Aorta (tissue), 5 donors: ENCODE data around the gene NOM1. TPM values are rescaled to one million over a fixed set of nuclear protein-coding genes. Genes with fewer than 3 reads are reported as not detected.

ENCODE experiments used
- ATAC-seq: fragments of 200-7000 bp; cut with Tn5 transposase; one replicate; pipeline ENCODE4 v1.9.1; 2022; ENCODE audit warnings: moderate library complexity; ENCODE audit not compliant: low FRiP score
- DNase-seq, 2 donors: peaks; one replicate each; pipeline ENCODE4 v3.0.0-alpha.2; 2020
- H3K27ac ChIP-seq, 2 donors: one replicate each; pipeline ENCODE4 v1.5.1; 2013; ENCODE audit warnings: low read length in 2 of 2, mild to moderate bottlenecking in 2 of 2, moderate library complexity in 2 of 2, control low read depth in 1 of 2, inconsistent platforms in 1 of 2, low read depth in 1 of 2
- H3K27me3 ChIP-seq, 2 donors: one replicate each; pipeline ENCODE4 v1.6.1; 2013; ENCODE audit warnings: control low read depth in 1 of 2, low read length in 1 of 2, mild to moderate bottlenecking in 1 of 2, moderate library complexity in 1 of 2; ENCODE audit not compliant: insufficient read depth in 2 of 2, control insufficient read depth in 1 of 2
- H3K36me3 ChIP-seq, 2 donors: one replicate each; pipeline ENCODE4 v1.6.1; 2013; ENCODE audit warnings: control low read depth in 1 of 2, low read length in 1 of 2, mild to moderate bottlenecking in 1 of 2; ENCODE audit not compliant: insufficient read depth in 2 of 2, control insufficient read depth in 1 of 2
- H3K4me1 ChIP-seq, 2 donors: one replicate each; pipeline ENCODE4 v1.6.1; 2013; ENCODE audit warnings: low read length in 2 of 2, control low read depth in 1 of 2, mild to moderate bottlenecking in 1 of 2, moderate library complexity in 1 of 2; ENCODE audit not compliant: insufficient read depth in 2 of 2, control insufficient read depth in 1 of 2
- H3K4me3 ChIP-seq, 2 donors: one replicate each; pipeline ENCODE4 v1.5.1; 2013; ENCODE audit warnings: low read length in 2 of 2, control low read depth in 1 of 2, mild to moderate bottlenecking in 1 of 2
- H3K9me3 ChIP-seq: one replicate; pipeline ENCODE4 v1.6.1; 2013; ENCODE audit warnings: mild to moderate bottlenecking, low read length; ENCODE audit not compliant: control insufficient read depth
- WGBS, 2 donors: extraction: QIAGEN DNeasy Blood & Tissue Kit; methylation state at CpG; one replicate each; pipeline ENCODE4 v1.1.7; 2013; 5-methylcytosine and 5-hydroxymethylcytosine counted together
- intact Hi-C, 2 donors: fragments of 100-400 bp; cut with DNase I; formaldehyde crosslinking; loops; one replicate each; pipeline versions ENCODE4 v1.14.2 to v1.15.0; 2022
- polyA plus RNA-seq, 2 donors: library from polyadenylated mRNA; stranded (reverse); fragments of 200-250 nt; gene quantifications; one replicate each; pipeline ENCODE4 v1.2.3, GENCODE V29; 2013
- total RNA-seq, 2 donors: library from RNA; stranded (reverse); fragmentation: NEBNext Ultra II Directional; extraction: Animal tissue kit (Norgen Biotek cat#: 25700); gene quantifications; one replicate each; pipeline ENCODE4 v1.2.1, GENCODE V29; 2021
- donor health status: healthy with polysubstance abuse.
- donor health status: Bipolar disorder and iron deficiency.
- donor health status: DM: no; HTN: no; CAD: no.
- donor health status: DM: no; HTN: no; CAD: no.
- donor health status: DM: yes; HTN: yes; CAD: no.

The NOM1 gene
- total and polyA plus RNA-seq, 4 donors = 4.6 to 23.5 (median 14.9) TPM

GRCh38 chr7:157004521-157005455, 55.3 kb downstream of the NOM1 start:
- 6 to 8% methylated on average over 51 to 56 of the region's 56 CpGs for WGBS, 2 donors
- H3K4me1 ChIP-seq = no peaks in the 10 kb centered on the region
- no peak overlapping the region for H3K4me3 ChIP-seq
- H3K27me3 ChIP-seq = no peaks in the 10 kb centered on the region
- intact Hi-C loops = no loop called here
- H3K9me3 ChIP-seq = no peaks in the 10 kb centered on the region
- DNase-seq (no peak), ATAC-seq (no peak)
- no peaks in the 10 kb centered on the region for H3K36me3 ChIP-seq
- no peak overlapping the region for H3K27ac ChIP-seq

- Histone ChIP-seq H3K36me3 (no peaks in the 10 kb centered on the region), H3K27me3 (peaks cover 0 to 2% of the 10 kb centered on the region in 2 donors), H3K4me3 (no peak overlapping the region), H3K4me1 (no peaks in the 10 kb centered on the region), H3K9me3 (no peaks in the 10 kb centered on the region), H3K27ac (no peak overlapping the region)
- ATAC-seq (peak; percentile 19), DNase-seq (no peak)
- WGBS, 2 donors = 4% methylated on average over 65 to 77 of the region's 77 CpGs
- intact Hi-C loops = no loop called here
Measured at GRCh38 chr7:157005456-157006204, 56.1 kb downstream of the NOM1 start.

GRCh38 chr7:157006205-157006747, 56.8 kb downstream of the NOM1 start:
- Histone ChIP-seq H3K27ac (no peak overlapping the region), H3K27me3 (peaks cover 0 to 2% of the 10 kb centered on the region in 2 donors), H3K9me3 (no peaks in the 10 kb centered on the region), H3K4me1 (no peaks in the 10 kb centered on the region), H3K4me3 (no peak overlapping the region), H3K36me3 (no peaks in the 10 kb centered on the region)
- intact Hi-C loops = no loop called here
- DNase-seq = no peak
- WGBS, 2 donors = 6 to 8% methylated on average over 29 to 39 of the region's 39 CpGs
- ATAC-seq = no peak

GRCh38 chr7:157006829-157007469, 57.4 kb downstream of the NOM1 start:
- no peaks in the 10 kb centered on the region for H3K4me1 ChIP-seq
- H3K36me3 ChIP-seq = no peaks in the 10 kb centered on the region
- DNase-seq (no peak), ATAC-seq (no peak)
- WGBS, 2 donors = 39 to 52% methylated on average over 7 of the region's 7 CpGs
- no peak overlapping the region for H3K27ac ChIP-seq
- no peak overlapping the region for H3K4me3 ChIP-seq
- peaks cover 0 to 2% of the 10 kb centered on the region in 2 donors for H3K27me3 ChIP-seq
- intact Hi-C loops = no loop called here
- H3K9me3 ChIP-seq = no peaks in the 10 kb centered on the region

GRCh38 chr7:157007470-157008066, 58.1 kb downstream of the NOM1 start:
- Histone ChIP-seq H3K36me3 (no peaks in the 10 kb centered on the region), H3K27ac (no peak overlapping the region), H3K4me1 (no peaks in the 10 kb centered on the region), H3K9me3 (no peaks in the 10 kb centered on the region), H3K4me3 (no peak overlapping the region), H3K27me3 (peaks cover 0 to 2% of the 10 kb centered on the region in 2 donors)
- 47 to 56% methylated on average over 18 of the region's 18 CpGs for WGBS, 2 donors
- no peak for DNase-seq
- no peak for ATAC-seq
- intact Hi-C loops = no loop called here

- ATAC-seq (no peak), DNase-seq (no peak)
- H3K36me3 ChIP-seq = no peaks in the 10 kb centered on the region
- H3K9me3 ChIP-seq = no peaks in the 10 kb centered on the region
- H3K4me3 ChIP-seq = no peak overlapping the region
- intact Hi-C loops = no loop called here
- H3K4me1 ChIP-seq = no peaks in the 10 kb centered on the region
- peaks cover 0 to 2% of the 10 kb centered on the region in 2 donors for H3K27me3 ChIP-seq
- H3K27ac ChIP-seq = no peak overlapping the region
- WGBS, 2 donors = 20% methylated on average over 35 of the region's 35 CpGs
Measured at GRCh38 chr7:157008206-157009169, 59.0 kb downstream of the NOM1 start.

GRCh38 chr7:157009170-157009777, 59.8 kb downstream of the NOM1 start:
- DNase-seq = no peak
- intact Hi-C loops = no loop called here
- peaks cover 0 to 2% of the 10 kb centered on the region in 2 donors for H3K27me3 ChIP-seq
- H3K4me1 ChIP-seq = no peaks in the 10 kb centered on the region
- H3K36me3 ChIP-seq = no peaks in the 10 kb centered on the region
- WGBS, 2 donors = 2 to 3% methylated on average over 49 of the region's 49 CpGs
- no peak overlapping the region for H3K27ac ChIP-seq
- H3K9me3 ChIP-seq = no peaks in the 10 kb centered on the region
- H3K4me3 ChIP-seq = peak overlapping the region in 1 of 2 donors; percentile 45
- ATAC-seq = no peak
